SK-N-SH (cell line): ENCODE data around the gene OR2L2. TPM values are rescaled to one million over a fixed set of nuclear protein-coding genes. Genes with fewer than 3 reads are reported as not detected.

ENCODE experiments used
- CTCF ChIA-PET: fragments of 300-600, 350-600 bp; formaldehyde crosslinking; extraction: SDS; loops from one replicate; lab custom pipeline; 2021; lab: Yijun Ruan, JAX
- POLR2A ChIA-PET: fragments of 350-600 bp; sonication (Branson Sonifier 250); formaldehyde crosslinking; extraction: SDS; loops from one replicate; lab custom pipeline; 2020; ENCODE audit warnings: antibody characterized with exemption, inconsistent platforms; lab: Yijun Ruan, JAX
- DNase-seq: peaks from one replicate; pipeline ENCODE4 v3.0.0; 2012
- H2AFZ ChIP-seq: fragments of 200-600 bp; sonication (generic); 2 replicates; pipeline ENCODE4 v1.8.1; 2016; ENCODE audit warnings: antibody characterized with exemption, mild to moderate bottlenecking, low read depth
- H3F3A ChIP-seq: fragments of 200-600 bp; sonication (generic); replicated peaks from 2 replicates; pipeline ENCODE3; 2016; ENCODE audit warnings: antibody characterized with exemption, mild to moderate bottlenecking; ENCODE audit not compliant: insufficient read depth
- H3K27ac ChIP-seq, 2 experiments: fragments of 200-500 bp in 1 of 2; fragments of 200-600 bp in 1 of 2; sonication (Bioruptor generic) in 1 of 2; sonication (generic), shearing (Covaris generic) in 1 of 2; 2 replicates each; pipeline versions ENCODE4 v1.5.1 to v1.6.1; 2014 to 2016; ENCODE audit warnings: low read depth in 2 of 2, inconsistent platforms in 1 of 2, low read length in 1 of 2, mild to moderate bottlenecking in 1 of 2, mixed read lengths in 1 of 2
- H3K27me3 ChIP-seq: fragments of 200-600 bp; sonication (generic), shearing (Covaris generic); 2 replicates; pipeline ENCODE4 v1.6.1; 2016; ENCODE audit warnings: mixed run types; ENCODE audit not compliant: insufficient read depth
- H3K36me3 ChIP-seq, 2 experiments: fragments of 200-500 bp in 1 of 2; fragments of 200-600 bp in 1 of 2; sonication (Bioruptor generic) in 1 of 2; sonication (generic) in 1 of 2; replicated peaks in 1 of 2; 2 replicates each; pipeline versions ENCODE3 to v1.5.1; 2014 to 2016; ENCODE audit warnings: low read length in 1 of 2, mild to moderate bottlenecking in 1 of 2; ENCODE audit not compliant: insufficient read depth in 2 of 2, control insufficient read depth in 1 of 2
- H3K4me1 ChIP-seq, 2 experiments: fragments of 200-500 bp in 1 of 2; fragments of 200-600 bp in 1 of 2; sonication (Bioruptor generic) in 1 of 2; sonication (generic), shearing (Covaris generic) in 1 of 2; 2 replicates each; pipeline versions ENCODE4 v1.5.1 to v1.6.1; 2014 to 2016; ENCODE audit warnings: low read depth in 1 of 2, low read length in 1 of 2, mixed run types in 1 of 2; ENCODE audit not compliant: insufficient read depth in 2 of 2, control insufficient read depth in 1 of 2
- H3K4me2 ChIP-seq: fragments of 200-600 bp; sonication (generic), shearing (Covaris generic); 2 replicates; pipeline ENCODE4 v1.6.1; 2017; ENCODE audit warnings: mixed run types
- H3K4me3 ChIP-seq, 2 experiments: fragments of 200-500 bp in 1 of 2; fragments of 200-600 bp in 1 of 2; sonication (Bioruptor generic) in 1 of 2; sonication (generic), shearing (Covaris generic) in 1 of 2; 2 replicates each; pipeline versions ENCODE4 v1.5.1 to v1.8.1; 2014 to 2016; ENCODE audit warnings: low read depth in 2 of 2, inconsistent platforms in 1 of 2, low read length in 1 of 2, mild to moderate bottlenecking in 1 of 2, mixed read lengths in 1 of 2, moderate library complexity in 1 of 2
- H3K79me2 ChIP-seq: fragments of 200-600 bp; sonication (generic); 2 replicates; pipeline ENCODE4 v1.8.1; 2017; ENCODE audit warnings: mild to moderate bottlenecking; ENCODE audit not compliant: insufficient read depth
- H3K9ac ChIP-seq: fragments of 200-600 bp; sonication (generic); 2 replicates; pipeline ENCODE4 v1.6.1; 2017; ENCODE audit warnings: mixed run types
- H3K9me2 ChIP-seq: fragments of 200-600 bp; sonication (generic); 2 replicates; pipeline ENCODE4 v1.6.1; 2017; ENCODE audit warnings: mixed run types
- H3K9me3 ChIP-seq: fragments of 200-600 bp; sonication (generic); 2 replicates; pipeline ENCODE4 v1.6.1; 2017; ENCODE audit warnings: mixed run types, mild to moderate bottlenecking, moderate library complexity
- H4K20me1 ChIP-seq: fragments of 200-600 bp; sonication (generic); 2 replicates; pipeline ENCODE4 v1.6.1; 2017; ENCODE audit warnings: mild to moderate bottlenecking, mixed run types; ENCODE audit not compliant: insufficient read depth
- CTCF ChIP-seq: fragments of 200-600 bp; sonication (generic); IDR thresholded peaks from 2 replicates; pipeline ENCODE4 v1.6.1; 2017; ENCODE audit warnings: antibody characterized with exemption, mild to moderate bottlenecking, moderate library complexity
- ELF1 ChIP-seq: IDR thresholded peaks from 2 replicates; pipeline ENCODE4 v1.4.0; 2012
- EP300 ChIP-seq, 2 experiments: IDR thresholded peaks; 2 replicates each; pipeline versions ENCODE4 v1.4.0 to v1.6.1; 2012; ENCODE audit warnings: borderline replicate concordance in 1 of 2, low read depth in 1 of 2, low read length in 1 of 2
- EZH2phosphoT487 ChIP-seq: fragments of 200-600 bp; sonication (generic); IDR thresholded peaks from 2 replicates; pipeline ENCODE4 v1.6.1; 2017; ENCODE audit warnings: low read depth, mixed run types, mild to moderate bottlenecking, antibody characterized with exemption, moderate library complexity, borderline replicate concordance
- FOSL2 ChIP-seq: IDR thresholded peaks from 2 replicates; pipeline ENCODE4 v1.4.0; 2012; ENCODE audit warnings: low read depth, mild to moderate bottlenecking, moderate library complexity, borderline replicate concordance
- GABPA ChIP-seq: IDR thresholded peaks from 2 replicates; pipeline ENCODE4 v1.4.0; 2012; ENCODE audit warnings: low read depth, mild to moderate bottlenecking
- IRF3 ChIP-seq: fragments of 150-350 bp; IDR thresholded peaks from 2 replicates; pipeline ENCODE4 v1.6.1; 2016; ENCODE audit warnings: mild to moderate bottlenecking, low read depth, low read length
- MAX ChIP-seq: IDR thresholded peaks from 2 replicates; pipeline ENCODE4 v1.4.0; 2012; ENCODE audit warnings: low read depth
- MEF2A ChIP-seq: IDR thresholded peaks from 2 replicates; pipeline ENCODE4 v1.4.0; 2012; ENCODE audit warnings: low read depth, borderline replicate concordance
- MXI1 ChIP-seq: IDR thresholded peaks from 2 replicates; pipeline ENCODE4 v1.6.1; 2012; ENCODE audit warnings: mild to moderate bottlenecking, low read depth, low read length, improper control_type of control experiment
- PBX3 ChIP-seq: IDR thresholded peaks from 2 replicates; pipeline ENCODE4; 2012
- POLR2AphosphoS5 ChIP-seq: IDR thresholded peaks from 2 replicates; pipeline ENCODE4 v1.6.1; 2012; ENCODE audit warnings: low read depth, low read length
- RAD21 ChIP-seq: IDR thresholded peaks from 2 replicates; pipeline ENCODE4 v1.6.1; 2012; ENCODE audit warnings: mild to moderate bottlenecking, low read length
- RCOR1 ChIP-seq: fragments of 150-350 bp; IDR thresholded peaks from 2 replicates; pipeline ENCODE4 v1.6.1; 2017; ENCODE audit warnings: antibody characterized with exemption, low read length
- REST ChIP-seq: IDR thresholded peaks from 2 replicates; pipeline ENCODE4 v1.6.1; 2012; ENCODE audit warnings: mild to moderate bottlenecking, low read depth, low read length, moderate library complexity
- SMC3 ChIP-seq: IDR thresholded peaks from 2 replicates; pipeline ENCODE4 v1.6.1; 2012; ENCODE audit warnings: low read depth, low read length, improper control_type of control experiment
- TAF1 ChIP-seq: IDR thresholded peaks from 2 replicates; pipeline ENCODE4 v1.6.1; 2012; ENCODE audit warnings: low read depth, mild to moderate bottlenecking, low read length, moderate library complexity, borderline replicate concordance
- WGBS: methylation state at CpG from one replicate; pipeline ENCODE4 v1.1.6; 2017; ENCODE audit warnings: low lambda C conversion rate; 5-methylcytosine and 5-hydroxymethylcytosine counted together
- polyA plus RNA-seq, 3 experiments: library from polyadenylated mRNA; depleted of rRNA; stranded (reverse); fragments of >200 nt; gene quantifications; 2 replicates each; pipeline ENCODE4 v1.2.3, GENCODE V29; 2012

Gene OR2L2
- polyA plus RNA-seq, 1 of the 3 experiments (the other 2 are of a cell fraction) = 0.08 TPM

- no peak for TF ChIP-seq IRF3
- TF ChIP-seq ELF1 = no peak
- TF ChIP-seq CTCF = no peak
Observed at GRCh38 chr1:248009681-248010080, 20.2 kb upstream of the OR2L2 start (continued).

- ChIA-PET CTCF (no interaction called here), POLR2A (no interaction called here)
- Histone ChIP-seq H3K9me2 (no peaks in the 10 kb centered on the region), H3K27me3 (no peaks in the 10 kb centered on the region), H4K20me1 (no peaks in the 10 kb centered on the region), H3K9me3 (0 out of 2 replicates have a peak, but pooled peaks cover 9% of the 10 kb centered on the region), H3K27ac (no peak within 1 kb of the TSS), H3K4me1 (no peaks in the 10 kb centered on the region), H3K79me2 (no peaks in the 10 kb centered on the region), H3K4me2 (no peak within 1 kb of the TSS), H2AFZ (no peak within 1 kb of the TSS), H3K4me3 (no peak within 1 kb of the TSS), H3K9ac (no peak within 1 kb of the TSS), H3K36me3 (no peaks in the 10 kb centered on the region), H3F3A (no peaks in the 10 kb centered on the region)
- no peak for DNase-seq
- 4% methylated on average over 2 of the region's 2 CpGs for WGBS
- TF ChIP-seq GABPA (no peak), IRF3 (no peak), POLR2AphosphoS5 (no peak), RAD21 (no peak), FOSL2 (no peak), TAF1 (no peak), RCOR1 (no peak), MEF2A (no peak), PBX3 (no peak), REST (no peak), SMC3 (no peak), MXI1 (no peak), EZH2phosphoT487 (no peak), EP300 (IDR thresholded peaks at IDR 0.05; ENCODE audit: borderline replicate concordance in 1 of 2, low read depth in 1 of 2, low read length in 1 of 2) (no peak), MAX (no peak)
Observed at GRCh38 chr1:248013229-248013710, 16.6 kb upstream of the OR2L2 start, which contains the start of gene OR2L5. Gene OR2L5 (plus strand): TSS chr1:248013660. CDS start chr1:248021948, 8,288 bp downstream.
